ENCODE data around the gene AEBP2.

Gene AEBP2

DNA sequence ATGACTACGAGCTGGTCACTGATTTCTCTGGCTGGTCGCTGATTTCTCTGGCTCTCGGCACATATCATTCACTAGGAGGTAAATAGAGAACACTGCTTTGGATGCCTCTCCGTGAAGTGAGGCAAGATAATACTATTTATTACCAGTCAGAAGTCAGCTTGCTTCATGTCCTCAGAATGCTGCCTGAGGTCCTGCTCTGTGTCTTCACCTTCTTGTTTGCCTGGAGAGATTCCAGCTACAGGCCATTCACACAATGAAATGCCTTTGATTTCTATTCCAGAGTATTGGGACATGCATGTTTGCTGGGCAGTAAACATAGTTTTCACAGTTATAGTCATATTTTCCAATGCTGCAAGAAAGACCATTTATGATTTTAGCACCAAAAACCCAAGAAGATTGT lies 106.7 kb downstream of the AEBP2 start:
- H3K9ac ChIP-seq (ENCODE audit: low read length) = no peak overlapping the region
- H3K36me3 ChIP-seq (ENCODE audit: insufficient read depth, low read length) = no peaks in the 10 kb centered on the region
- H3K4me3 ChIP-seq (ENCODE audit: low read depth, low read length, poor library complexity, severe bottlenecking) = no peak overlapping the region
- H3K27ac ChIP-seq (ENCODE audit: low read depth, low read length, poor library complexity, severe bottlenecking) = no peak overlapping the region
- no peaks in the 10 kb centered on the region for H3K79me2 ChIP-seq (ENCODE audit: insufficient read depth, low read length)
- no peaks in the 10 kb centered on the region for H3K27me3 ChIP-seq (ENCODE audit: insufficient read depth, low read length)
- no peaks in the 10 kb centered on the region for H3K9me2 ChIP-seq (ENCODE audit: low read depth, low read length)
- peaks cover 3% of the 10 kb centered on the region for H3K4me1 ChIP-seq (ENCODE audit: insufficient read depth, low read length, severe bottlenecking)
- TF ChIP-seq, protein P1, sequence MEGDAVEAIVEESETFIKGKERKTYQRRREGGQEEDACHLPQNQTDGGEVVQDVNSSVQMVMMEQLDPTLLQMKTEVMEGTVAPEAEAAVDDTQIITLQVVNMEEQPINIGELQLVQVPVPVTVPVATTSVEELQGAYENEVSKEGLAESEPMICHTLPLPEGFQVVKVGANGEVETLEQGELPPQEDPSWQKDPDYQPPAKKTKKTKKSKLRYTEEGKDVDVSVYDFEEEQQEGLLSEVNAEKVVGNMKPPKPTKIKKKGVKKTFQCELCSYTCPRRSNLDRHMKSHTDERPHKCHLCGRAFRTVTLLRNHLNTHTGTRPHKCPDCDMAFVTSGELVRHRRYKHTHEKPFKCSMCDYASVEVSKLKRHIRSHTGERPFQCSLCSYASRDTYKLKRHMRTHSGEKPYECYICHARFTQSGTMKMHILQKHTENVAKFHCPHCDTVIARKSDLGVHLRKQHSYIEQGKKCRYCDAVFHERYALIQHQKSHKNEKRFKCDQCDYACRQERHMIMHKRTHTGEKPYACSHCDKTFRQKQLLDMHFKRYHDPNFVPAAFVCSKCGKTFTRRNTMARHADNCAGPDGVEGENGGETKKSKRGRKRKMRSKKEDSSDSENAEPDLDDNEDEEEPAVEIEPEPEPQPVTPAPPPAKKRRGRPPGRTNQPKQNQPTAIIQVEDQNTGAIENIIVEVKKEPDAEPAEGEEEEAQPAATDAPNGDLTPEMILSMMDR (IDR thresholded peaks at IDR 0.05; ENCODE audit: low read length) = no peak
- no peak for TF ChIP-seq EZH2 (IDR thresholded peaks at IDR 0.05; ENCODE audit: borderline replicate concordance, low read length)
- H3F3A ChIP-seq (ENCODE audit: insufficient read depth, low read length) = no peaks in the 10 kb centered on the region
- H2AFZ ChIP-seq (ENCODE audit: low read length) = no peak overlapping the region
- no peaks in the 10 kb centered on the region for H4K20me1 ChIP-seq (ENCODE audit: insufficient read depth, low read length)
- H3K9me3 ChIP-seq (ENCODE audit: low read length) = no peaks in the 10 kb centered on the region
- no peak overlapping the region for H3K4me2 ChIP-seq (ENCODE audit: low read length)

- Histone ChIP-seq H3K4me2 (ENCODE audit: low read length) (no peak overlapping the region), H4K20me1 (ENCODE audit: insufficient read depth, low read length) (no peaks in the 10 kb centered on the region), H3K4me3 (ENCODE audit: low read depth, low read length, poor library complexity, severe bottlenecking) (no peak overlapping the region), H3K9ac (ENCODE audit: low read length) (no peak overlapping the region), H3K27me3 (ENCODE audit: insufficient read depth, low read length) (no peaks in the 10 kb centered on the region), H3F3A (ENCODE audit: insufficient read depth, low read length) (no peaks in the 10 kb centered on the region), H3K36me3 (ENCODE audit: insufficient read depth, low read length) (no peaks in the 10 kb centered on the region), H3K9me3 (ENCODE audit: low read length) (no peaks in the 10 kb centered on the region), H3K79me2 (ENCODE audit: insufficient read depth, low read length) (no peaks in the 10 kb centered on the region), H2AFZ (ENCODE audit: low read length) (no peak overlapping the region), H3K27ac (ENCODE audit: low read depth, low read length, poor library complexity, severe bottlenecking) (no peak overlapping the region), H3K9me2 (ENCODE audit: low read depth, low read length) (no peaks in the 10 kb centered on the region), H3K4me1 (ENCODE audit: insufficient read depth, low read length, severe bottlenecking) (peaks cover 3% of the 10 kb centered on the region)
- no peak for TF ChIP-seq EZH2 (IDR thresholded peaks at IDR 0.05; ENCODE audit: borderline replicate concordance, low read length)
- TF ChIP-seq, protein P1 (IDR thresholded peaks at IDR 0.05; ENCODE audit: low read length) = no peak
Measured at GRCh38 chr12:19546611-19547162, 107.4 kb downstream of the AEBP2 start.

- Histone ChIP-seq H4K20me1 (ENCODE audit: insufficient read depth, low read length) (no peaks in the 10 kb centered on the region), H3K27ac (ENCODE audit: low read depth, low read length, poor library complexity, severe bottlenecking) (no peak overlapping the region), H3K36me3 (ENCODE audit: insufficient read depth, low read length) (no peaks in the 10 kb centered on the region), H3K4me3 (ENCODE audit: low read depth, low read length, poor library complexity, severe bottlenecking) (no peak overlapping the region), H3K9me3 (ENCODE audit: low read length) (no peaks in the 10 kb centered on the region), H3K79me2 (ENCODE audit: insufficient read depth, low read length) (no peaks in the 10 kb centered on the region), H3F3A (ENCODE audit: insufficient read depth, low read length) (no peaks in the 10 kb centered on the region), H3K27me3 (ENCODE audit: insufficient read depth, low read length) (no peaks in the 10 kb centered on the region), H3K9ac (ENCODE audit: low read length) (no peak overlapping the region), H3K4me2 (ENCODE audit: low read length) (no peak overlapping the region), H3K9me2 (ENCODE audit: low read depth, low read length) (no peaks in the 10 kb centered on the region), H3K4me1 (ENCODE audit: insufficient read depth, low read length, severe bottlenecking) (peaks cover 3% of the 10 kb centered on the region), H2AFZ (ENCODE audit: low read length) (no peak overlapping the region)
- TF ChIP-seq, protein P1 (IDR thresholded peaks at IDR 0.05; ENCODE audit: low read length) = no peak
- no peak for TF ChIP-seq EZH2 (IDR thresholded peaks at IDR 0.05; ENCODE audit: borderline replicate concordance, low read length)
Measured at GRCh38 chr12:19547271-19547671, 108.0 kb downstream of the AEBP2 start.
